NCI-H2171 treated with DMSO at 0.1 percent for 48 hours (cell line): ENCODE measurements around the gene BAIAP2.

Experiments
- DNase-seq: peaks from one replicate; lab custom pipeline; 2025; lab: John Stamatoyannopoulos, UW

BAIAP2 gene

GRCh38 chr17:81037798-81038733 is 3.1 kb downstream of the BAIAP2 start:
- no peak for DNase-seq

DNA sequence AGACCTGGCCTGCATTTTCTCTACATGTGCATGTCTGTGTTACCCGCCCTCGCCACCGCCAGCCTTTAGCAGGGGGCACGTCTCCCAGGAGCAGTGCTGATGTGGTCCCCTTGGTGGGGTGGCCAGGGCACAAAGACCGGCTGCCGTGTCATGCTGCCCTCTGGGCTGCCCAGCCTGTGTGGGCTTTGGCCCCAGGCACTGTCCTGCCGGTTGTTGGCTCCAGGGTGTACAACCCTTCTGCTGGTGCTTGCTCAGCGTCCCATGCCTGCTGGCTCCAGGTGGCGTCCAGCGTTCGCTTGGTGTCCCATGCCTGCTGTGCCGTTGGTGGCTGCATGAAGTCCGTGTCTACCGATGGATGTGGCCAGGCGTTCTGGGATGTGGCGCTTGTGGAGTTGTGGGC is 4.1 kb downstream of the BAIAP2 start:
- no peak for DNase-seq

GRCh38 chr17:81039854-81040758 is 5.2 kb downstream of the BAIAP2 start:
- DNase-seq = no peak

GRCh38 chr17:81040791-81041337 is 5.9 kb downstream of the BAIAP2 start:
- no peak for DNase-seq

DNA sequence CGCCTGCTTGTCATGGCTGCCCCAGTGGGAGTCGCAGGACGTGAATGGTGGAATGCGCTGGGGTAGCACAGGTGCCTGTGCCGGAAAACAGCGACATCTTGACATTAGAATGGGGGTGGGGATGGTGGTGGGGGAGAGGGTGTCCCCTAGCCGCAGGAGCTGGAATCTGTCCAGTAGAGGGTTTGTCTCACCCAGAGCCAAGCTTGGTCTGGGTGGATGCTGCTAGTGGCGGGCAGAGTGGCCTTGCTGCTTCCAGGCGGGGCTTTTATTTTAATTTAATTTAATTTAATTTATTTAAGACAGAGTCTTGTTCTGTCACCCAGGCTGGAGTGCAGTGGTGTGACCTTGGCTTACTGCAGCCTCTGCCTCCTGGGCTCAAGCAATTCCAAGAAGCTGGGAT is 7.7 kb downstream of the BAIAP2 start:
- DNase-seq = no peak

- DNase-seq = no peak
Measured at GRCh38 chr17:81043319-81043724, 8.4 kb downstream of the BAIAP2 start.

DNA sequence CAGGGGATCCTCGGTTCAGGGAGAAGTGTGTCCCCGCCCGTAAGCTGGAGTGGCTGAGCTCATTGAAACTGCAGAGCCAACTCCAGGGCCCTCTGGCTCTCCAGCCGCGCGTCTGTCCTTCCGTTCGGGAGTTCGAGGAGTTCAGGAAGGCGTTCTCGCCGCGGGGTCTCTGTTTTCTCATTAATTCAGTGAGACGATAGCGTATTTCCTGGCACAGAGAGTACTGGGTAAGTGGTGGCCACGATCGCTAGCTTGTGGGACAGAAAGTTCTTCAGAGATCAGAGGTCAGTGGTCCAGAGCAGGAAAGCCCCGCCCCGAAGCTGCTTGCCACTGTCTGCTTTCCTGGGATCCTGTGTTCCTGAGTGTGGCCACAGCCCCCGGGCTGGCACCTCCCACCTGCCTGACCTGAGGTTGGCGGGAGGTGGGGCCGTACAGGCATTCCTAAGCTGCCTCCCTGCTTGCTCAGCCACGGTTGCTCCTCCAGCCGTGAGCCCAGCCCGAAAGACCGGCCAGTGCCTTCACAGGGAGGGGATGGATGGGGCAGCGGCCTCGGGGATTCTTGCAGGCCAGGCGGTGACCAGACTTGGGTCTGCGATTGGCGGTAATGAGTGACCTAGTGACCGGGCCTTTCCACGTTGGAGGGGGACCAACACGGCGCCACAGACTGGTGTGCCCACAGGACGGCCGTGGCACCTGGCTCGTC is 8.9 kb downstream of the BAIAP2 start:
- DNase-seq = no peak

DNA sequence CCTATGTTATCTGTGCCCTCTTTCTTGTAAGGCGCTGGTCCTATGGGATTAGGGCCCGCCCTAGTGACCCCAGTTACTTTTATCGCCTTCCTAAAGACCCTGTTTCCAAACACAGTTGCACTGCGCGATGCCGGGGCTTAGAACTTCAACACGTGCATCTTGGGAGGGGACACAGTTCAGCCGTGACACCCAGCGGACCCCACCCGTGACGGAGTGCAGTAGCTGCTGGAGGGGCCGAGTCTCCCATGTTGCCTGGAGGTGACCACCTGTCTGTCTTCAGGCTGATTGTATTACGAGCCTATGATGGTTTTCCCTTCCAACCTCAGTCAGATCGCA is 9.4 kb downstream of the BAIAP2 start:
- no peak for DNase-seq

DNA sequence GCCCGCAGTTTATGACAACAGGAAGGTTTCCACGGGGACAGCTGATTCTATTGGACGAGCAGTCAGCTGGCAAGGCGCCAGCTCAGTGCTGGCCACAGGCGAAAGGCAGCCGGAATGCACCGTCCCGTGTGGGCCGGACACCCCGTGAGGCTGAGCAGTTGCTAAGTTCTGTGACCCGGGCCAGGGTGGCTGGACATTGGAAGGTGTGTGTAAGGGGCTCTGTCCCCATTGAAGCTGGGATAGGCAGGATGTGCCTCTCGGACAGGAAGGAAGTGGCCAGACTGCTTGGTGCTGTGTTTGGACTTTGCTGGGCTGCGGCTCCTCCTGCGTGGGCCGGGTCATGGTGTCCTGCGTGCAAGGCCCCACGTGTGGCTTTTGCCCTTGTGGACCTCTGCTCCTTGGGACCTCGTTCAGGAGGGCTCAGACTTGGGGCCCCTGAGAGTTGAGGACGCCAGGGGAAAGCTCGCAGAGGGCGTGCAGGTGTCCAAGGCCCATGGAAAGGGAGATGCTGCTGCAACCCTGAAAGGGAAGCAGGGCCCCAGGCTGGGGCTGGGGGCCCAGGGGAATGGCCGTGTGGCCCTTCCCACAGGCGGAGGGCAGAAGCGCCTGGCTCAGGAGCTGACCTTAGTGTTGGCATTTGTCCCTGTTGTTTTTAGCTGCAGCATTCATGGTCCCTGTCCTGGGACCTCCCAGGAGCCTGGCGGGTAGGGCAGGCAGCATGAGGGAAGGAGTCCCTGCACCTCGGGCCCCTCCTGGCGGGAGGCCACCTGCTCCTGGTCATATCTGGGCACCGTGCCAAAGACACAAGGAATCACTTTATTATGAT is 10.0 kb downstream of the BAIAP2 start:
- DNase-seq = peak; percentile 74

GRCh38 chr17:81045590-81046095 is 10.7 kb downstream of the BAIAP2 start:
- no peak for DNase-seq

GRCh38 chr17:81046132-81046769 is 11.3 kb downstream of the BAIAP2 start:
- no peak for DNase-seq

- DNase-seq = no peak
Measured at GRCh38 chr17:81046770-81047359, 11.9 kb downstream of the BAIAP2 start.

DNA sequence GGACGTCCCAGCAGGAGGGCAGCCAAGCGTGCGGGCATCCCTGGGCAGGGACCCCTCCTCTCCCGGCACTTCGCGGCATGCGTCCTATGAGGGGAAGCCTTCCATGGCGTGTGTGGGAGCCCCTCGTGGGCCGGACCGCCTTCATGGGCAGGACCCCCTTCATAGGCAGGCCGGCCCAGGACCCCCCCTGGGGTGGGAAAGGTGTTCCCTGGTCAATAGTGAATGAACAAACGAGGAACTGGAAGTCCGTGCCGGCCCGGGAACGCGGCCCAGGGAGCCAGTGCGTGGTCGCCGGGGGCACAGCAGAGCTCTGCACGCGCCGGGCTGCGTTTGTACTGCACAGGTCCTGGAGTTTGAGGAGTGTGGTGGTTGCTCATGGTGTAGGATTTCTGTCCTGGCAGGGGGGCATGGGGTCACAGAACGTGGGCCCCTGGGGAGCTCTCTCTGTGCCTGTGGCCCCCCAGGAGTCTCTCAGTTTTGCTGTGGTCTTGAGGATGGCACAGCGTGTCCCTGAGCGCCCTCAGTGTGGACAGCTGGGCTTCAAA is 13.9 kb downstream of the BAIAP2 start:
- no peak for DNase-seq

GRCh38 chr17:81049372-81049911 is 14.5 kb downstream of the BAIAP2 start:
- no peak for DNase-seq

DNA sequence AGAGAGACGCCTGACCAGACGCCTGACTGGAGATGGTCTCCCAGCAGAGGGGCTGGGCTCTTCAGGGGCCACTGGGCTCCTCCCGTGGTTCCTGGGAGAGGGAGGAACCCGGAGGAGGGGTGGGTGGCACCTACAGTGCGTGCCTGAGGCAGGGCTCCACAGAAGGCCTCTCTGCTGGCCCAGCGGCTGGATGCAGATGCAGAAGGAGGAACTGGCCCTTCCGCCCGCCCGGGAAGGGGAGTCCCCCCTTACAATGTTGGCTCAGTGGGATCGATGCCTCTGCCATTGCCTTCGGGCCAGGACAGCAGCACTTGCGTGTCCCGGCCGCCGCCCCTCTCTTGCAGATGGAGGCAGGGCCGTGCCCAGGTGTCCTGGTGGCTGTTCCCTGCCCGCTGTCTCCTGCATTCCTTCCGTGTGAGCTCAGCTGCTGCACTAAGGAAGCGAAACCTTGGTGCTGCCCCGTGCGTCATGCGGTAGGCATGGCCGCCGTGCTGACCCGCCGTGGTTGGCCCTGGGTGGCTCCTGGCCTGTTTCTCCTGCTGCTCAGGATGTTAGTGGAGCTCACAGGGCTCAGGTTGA is 15.1 kb downstream of the BAIAP2 start:
- DNase-seq = no peak

DNA sequence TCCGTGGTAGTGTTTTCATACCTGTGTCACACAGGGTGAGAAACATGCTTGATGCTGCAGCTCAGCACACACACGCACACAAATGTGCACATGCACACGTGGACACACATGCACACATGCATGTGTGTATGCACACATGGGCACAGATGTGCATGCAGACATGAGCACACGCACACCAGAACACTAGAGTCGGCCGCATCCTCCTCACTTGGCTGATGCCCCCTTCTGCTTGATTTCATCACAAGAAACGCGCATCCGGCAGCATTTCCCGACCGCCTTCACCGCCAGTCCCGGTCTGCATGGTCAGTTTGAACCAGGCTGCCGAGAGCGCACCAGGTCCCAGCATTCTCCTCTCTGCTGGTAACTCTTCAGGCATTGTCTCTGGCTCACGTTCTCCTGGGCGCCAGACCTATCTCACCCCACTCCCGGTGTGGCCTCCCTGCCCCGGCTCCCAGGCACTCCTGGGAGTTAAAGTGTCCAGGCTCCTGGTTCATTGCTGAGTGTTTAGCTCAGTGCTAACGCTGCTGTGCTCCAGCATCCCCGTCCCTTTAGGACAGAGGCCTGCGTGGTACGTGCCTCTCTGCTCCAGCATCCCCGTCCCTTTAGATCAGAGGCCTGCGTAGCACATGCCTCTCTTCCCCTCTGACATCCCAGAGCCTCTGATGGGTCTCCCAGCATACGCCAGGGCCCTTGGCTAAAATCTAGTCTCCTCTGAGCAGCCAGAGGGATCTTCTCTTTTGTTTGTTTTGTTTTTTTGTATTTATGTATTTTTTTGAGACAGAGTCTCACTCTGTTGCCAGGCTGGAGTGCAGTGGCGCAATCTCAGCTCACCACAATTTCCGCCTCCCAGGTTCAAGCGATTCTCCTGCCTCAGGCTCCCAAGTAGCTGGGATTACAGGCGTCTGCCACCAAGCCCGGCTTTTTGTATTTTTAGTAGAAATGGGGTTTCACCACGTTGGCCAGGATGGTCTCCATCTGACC is 16.0 kb downstream of the BAIAP2 start:
- no peak for DNase-seq

DNA sequence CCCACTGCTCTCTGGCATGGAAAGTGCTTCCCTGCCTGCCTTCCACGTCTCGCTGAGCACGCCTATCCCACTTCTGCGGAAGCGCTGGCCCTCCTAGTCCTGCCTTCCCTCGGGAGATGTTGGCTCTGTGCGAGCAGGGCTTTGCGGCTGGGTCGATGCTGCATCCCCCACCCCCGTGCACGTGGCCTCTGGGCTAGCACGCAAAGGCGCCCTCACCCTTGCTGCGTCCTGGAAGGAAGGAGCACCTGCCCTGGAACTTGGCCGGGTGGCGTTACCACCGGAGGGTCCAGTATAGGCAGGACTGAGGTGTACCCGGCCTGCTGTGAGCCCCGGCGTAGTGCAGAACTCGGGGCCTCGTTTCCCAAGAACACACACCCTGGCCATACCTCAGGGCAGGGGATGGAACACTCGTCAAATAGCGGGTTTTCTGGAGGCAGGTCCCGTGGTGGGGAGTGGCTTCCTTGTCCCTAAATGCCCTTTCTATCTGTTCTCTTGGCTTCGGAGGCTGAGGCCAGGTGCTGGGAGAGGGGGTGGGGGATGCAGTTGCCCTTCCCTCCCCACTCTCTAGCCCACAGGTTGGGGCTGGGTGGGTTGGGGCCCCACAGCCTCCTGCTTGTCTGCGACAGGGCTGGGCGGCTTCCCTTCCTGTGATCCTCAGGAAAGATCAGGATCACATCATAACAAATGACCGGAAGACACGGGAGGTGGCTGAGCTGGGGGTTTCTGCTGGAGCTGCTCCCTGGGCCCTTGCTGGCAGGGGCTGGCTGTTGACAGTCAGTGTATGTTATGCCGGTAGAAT is 17.4 kb downstream of the BAIAP2 start:
- DNase-seq = no peak
